GM06990 (cell line): ENCODE measurements around the gene ELOVL6.

Source experiments
- DNase-seq: peaks from one replicate; pipeline ENCODE4 v3.0.0-alpha.2; 2011; ENCODE audit not compliant: insufficient read length; ENCODE audit errors: extremely low read depth
- H3K27me3 ChIP-seq: replicated peaks from 2 replicates; pipeline ENCODE4 v1.6.0; 2011; ENCODE audit warnings: low read length; ENCODE audit not compliant: control insufficient read depth, insufficient read depth
- H3K36me3 ChIP-seq: 2 replicates; pipeline ENCODE4 v1.5.1; 2011; ENCODE audit warnings: low read length; ENCODE audit not compliant: control insufficient read depth, insufficient read depth
- H3K4me3 ChIP-seq: replicated peaks from 2 replicates; pipeline ENCODE4 v1.5.1; 2011; ENCODE audit warnings: low read depth, mild to moderate bottlenecking, control low read depth, low read length
- CTCF ChIP-seq: IDR thresholded peaks from 2 replicates; pipeline ENCODE4 v1.5.1; 2011; ENCODE audit warnings: low read length, control low read depth, mild to moderate bottlenecking, inconsistent platforms; ENCODE audit not compliant: insufficient read depth, poor library complexity, severe bottlenecking

Gene ELOVL6

GRCh38 chr4:110184140-110184790 is 14.2 kb downstream of the ELOVL6 start:
- Histone ChIP-seq H3K4me3 (no peak overlapping the region), H3K36me3 (no peaks in the 10 kb centered on the region), H3K27me3 (no peaks in the 10 kb centered on the region)
- no peak for TF ChIP-seq CTCF
- DNase-seq, result no peak

GRCh38 chr4:110183643-110184042 is 14.8 kb downstream of the ELOVL6 start:
- no peak for TF ChIP-seq CTCF
- no peaks in the 10 kb centered on the region for H3K36me3 ChIP-seq
- no peak overlapping the region for H3K4me3 ChIP-seq
- H3K27me3 ChIP-seq, result no peaks in the 10 kb centered on the region
- no peak for DNase-seq

GRCh38 chr4:110183058-110183457 is 15.4 kb downstream of the ELOVL6 start:
- no peaks in the 10 kb centered on the region for H3K36me3 ChIP-seq

GRCh38 chr4:110181890-110182289 is 16.5 kb downstream of the ELOVL6 start:
- TF ChIP-seq CTCF, result no peak
- Histone ChIP-seq H3K4me3 (no peak overlapping the region), H3K36me3 (no peaks in the 10 kb centered on the region), H3K27me3 (no peaks in the 10 kb centered on the region)
- DNase-seq, result no peak

More at GRCh38 chr4:110183058-110183457, 15.4 kb downstream of the ELOVL6 start:
- H3K4me3 ChIP-seq, result no peak overlapping the region
- H3K27me3 ChIP-seq, result no peaks in the 10 kb centered on the region
- no peak for DNase-seq
- no peak for TF ChIP-seq CTCF

- H3K4me3 ChIP-seq, result no peak overlapping the region
- DNase-seq, result no peak
- H3K36me3 ChIP-seq, result no peaks in the 10 kb centered on the region
- no peaks in the 10 kb centered on the region for H3K27me3 ChIP-seq
- no peak for TF ChIP-seq CTCF
Measured at GRCh38 chr4:110175634-110176033, 22.8 kb downstream of the ELOVL6 start.

- no peaks in the 10 kb centered on the region for H3K27me3 ChIP-seq
- no peak for TF ChIP-seq CTCF
- no peak overlapping the region for H3K4me3 ChIP-seq
- H3K36me3 ChIP-seq, result no peaks in the 10 kb centered on the region
- DNase-seq, result no peak
Measured at GRCh38 chr4:110172972-110173371, 25.4 kb downstream of the ELOVL6 start.
